OCI-LY3 (cell line): ENCODE data around the gene SSU72.

Experiments used
- CTCF ChIP-seq: fragments of 200-600, 300-600 bp; sonication (generic); IDR thresholded peaks from 2 replicates; pipeline ENCODE4 v1.5.1; 2014; ENCODE audit warnings: antibody characterized with exemption, low read length, low read depth
- EZH2phosphoT487 ChIP-seq: fragments of 200-600 bp; shearing (Covaris generic); IDR thresholded peaks from 2 replicates; pipeline ENCODE4 v1.6.1; 2018; ENCODE audit warnings: antibody characterized with exemption, mixed run types, low read depth

- TF ChIP-seq CTCF, result no peak
- TF ChIP-seq EZH2phosphoT487, result no peak
Measured at GRCh38 chr1:1610796-1611195, 36.1 kb upstream of the SSU72 start.
